Measurements from ENCODE around the gene TSLP. TPM values are rescaled to one million over a fixed set of nuclear protein-coding genes. Genes with fewer than 3 reads are reported as not detected.

The TSLP gene
- total and polyA plus RNA-seq, 2 donors (not counting 3 experiments of a cell fraction or from before 2014, with no cell fraction given): not detected

DNA sequence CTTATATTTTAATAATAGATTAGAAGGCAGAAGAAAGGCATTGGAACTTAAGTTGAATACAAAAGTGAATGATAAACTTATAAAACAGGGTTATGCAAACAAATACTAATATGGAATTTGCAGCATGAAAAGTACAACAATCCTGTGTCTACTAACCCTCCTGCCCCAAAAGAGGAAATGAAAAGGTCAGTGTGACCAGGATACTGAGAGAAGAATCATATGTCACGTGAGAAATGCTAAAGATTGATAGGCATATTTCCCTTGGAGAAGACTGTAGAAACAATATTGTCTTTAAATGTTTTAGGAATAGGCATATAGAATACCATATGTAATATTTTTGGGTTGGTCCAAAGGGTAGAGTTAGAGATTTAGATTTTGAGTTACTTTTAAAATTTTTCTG, 24.5 kb downstream of the TSLP start:
- H3K27me3 ChIP-seq (ENCODE audit: control insufficient read depth in 2 of 2, insufficient read depth in 2 of 2, low read length in 2 of 2): no peaks in the 10 kb centered on the region
- BruUV-seq (replicated peaks): no TSS peak
- peaks cover 0 to 22% of the 10 kb centered on the region in 2 experiments for H3K36me3 ChIP-seq (ENCODE audit: control insufficient read depth in 2 of 2, extremely low read depth in 1 of 2, insufficient read depth in 2 of 2, low read length in 2 of 2)
- intact Hi-C loops (cut with micrococcal nuclease) (loop anchor here (10.0 kb wide), 1 partner anchor 1609 kb away; no protein-coding TSS in a partner anchor), dilution Hi-C loops (cut with MboI; ENCODE audit: extremely low pct_ligation_motif_present, low sequenced_read_pairs) (no loop called here)
- no peak for DNase-seq (ENCODE audit: low read depth, low spot score)
- H4K20me1 ChIP-seq (replicated peaks; ENCODE audit: control insufficient read depth, extremely low read depth, insufficient read depth, low read length): no peaks in the 10 kb centered on the region
- ChIA-PET CTCF (no interaction called here), POLR2A (no interaction called here)
- TF ChIP-seq, protein P1, sequence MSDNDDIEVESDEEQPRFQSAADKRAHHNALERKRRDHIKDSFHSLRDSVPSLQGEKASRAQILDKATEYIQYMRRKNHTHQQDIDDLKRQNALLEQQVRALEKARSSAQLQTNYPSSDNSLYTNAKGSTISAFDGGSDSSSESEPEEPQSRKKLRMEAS (IDR thresholded peaks at IDR 0.05; ENCODE audit: insufficient read depth, insufficient read length): no peak
- TF ChIP-seq EZH2 (IDR thresholded peaks at IDR 0.05; ENCODE audit: borderline replicate concordance, low read depth, low read length, severe bottlenecking) (no peak), JUN (IDR thresholded peaks at IDR 0.05; ENCODE audit: borderline replicate concordance, insufficient read depth, insufficient read length, low read depth) (no peak), POLR2AphosphoS5 (IDR thresholded peaks at IDR 0.05; ENCODE audit: insufficient read depth, low read depth, low read length) (no peak), FOS (IDR thresholded peaks at IDR 0.05; ENCODE audit: borderline replicate concordance, insufficient read depth, low read length) (no peak), MYC (IDR thresholded peaks at IDR 0.05; ENCODE audit: low read depth, low read length) (no peak), POLR2A (IDR thresholded peaks at IDR 0.05; ENCODE audit: low read depth, low read length) (no peak), GATA2 (IDR thresholded peaks at IDR 0.05; ENCODE audit: insufficient read depth, insufficient read length, low read depth, low read length) (no peak)
- TF ChIP-seq, protein P2, sequence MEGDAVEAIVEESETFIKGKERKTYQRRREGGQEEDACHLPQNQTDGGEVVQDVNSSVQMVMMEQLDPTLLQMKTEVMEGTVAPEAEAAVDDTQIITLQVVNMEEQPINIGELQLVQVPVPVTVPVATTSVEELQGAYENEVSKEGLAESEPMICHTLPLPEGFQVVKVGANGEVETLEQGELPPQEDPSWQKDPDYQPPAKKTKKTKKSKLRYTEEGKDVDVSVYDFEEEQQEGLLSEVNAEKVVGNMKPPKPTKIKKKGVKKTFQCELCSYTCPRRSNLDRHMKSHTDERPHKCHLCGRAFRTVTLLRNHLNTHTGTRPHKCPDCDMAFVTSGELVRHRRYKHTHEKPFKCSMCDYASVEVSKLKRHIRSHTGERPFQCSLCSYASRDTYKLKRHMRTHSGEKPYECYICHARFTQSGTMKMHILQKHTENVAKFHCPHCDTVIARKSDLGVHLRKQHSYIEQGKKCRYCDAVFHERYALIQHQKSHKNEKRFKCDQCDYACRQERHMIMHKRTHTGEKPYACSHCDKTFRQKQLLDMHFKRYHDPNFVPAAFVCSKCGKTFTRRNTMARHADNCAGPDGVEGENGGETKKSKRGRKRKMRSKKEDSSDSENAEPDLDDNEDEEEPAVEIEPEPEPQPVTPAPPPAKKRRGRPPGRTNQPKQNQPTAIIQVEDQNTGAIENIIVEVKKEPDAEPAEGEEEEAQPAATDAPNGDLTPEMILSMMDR (IDR thresholded peaks at IDR 0.05; ENCODE audit: extremely low read depth in 1 of 2, insufficient read depth in 1 of 2, low read depth in 1 of 2, low read length in 2 of 2): no peak
- no peak overlapping the region for H3K27ac ChIP-seq (ENCODE audit: insufficient read depth, low read depth, low read length)
- H3K79me2 ChIP-seq (ENCODE audit: control insufficient read depth, insufficient read depth, low read length): peaks cover 54% of the 10 kb centered on the region
- H3K9me1 ChIP-seq (replicated peaks; ENCODE audit: control insufficient read depth, extremely low read depth, insufficient read depth, low read length): no peaks in the 10 kb centered on the region
- no peak overlapping the region for H3K4me2 ChIP-seq (ENCODE audit: insufficient read depth, low read length)
- no peak overlapping the region for H3K4me3 ChIP-seq (replicated peaks in 1 of 3; ENCODE audit: insufficient read depth in 1 of 3, low read depth in 1 of 3, low read length in 3 of 3)
- no peaks in the 10 kb centered on the region for H3K9me3 ChIP-seq (replicated peaks; ENCODE audit: control insufficient read depth, insufficient read depth, low read length)
- H2AFZ ChIP-seq (ENCODE audit: low read depth, low read length): no peak overlapping the region
- H3K9ac ChIP-seq (replicated peaks; ENCODE audit: extremely low read depth, insufficient read depth, low read length): no peak overlapping the region
- H3K4me1 ChIP-seq (ENCODE audit: control insufficient read depth, extremely low read depth, insufficient read depth, low read length): peaks cover 44% of the 10 kb centered on the region
- FAIRE-seq: no peak
